Astrocyte (in vitro differentiated cells and primary cell): ENCODE data around the gene PNO1. TPM values are rescaled to one million over a fixed set of nuclear protein-coding genes. Genes with fewer than 3 reads are reported as not detected.

ENCODE experiments used
- DNase-seq: peaks from one replicate; pipeline ENCODE4 v3.0.0-alpha.2; 2010; ENCODE audit warnings: low read depth
- FAIRE-seq: peaks from 2 replicates; lab custom pipeline; 2011; peaks lifted over from hg19 to GRCh38; lab: Jason Lieb, UNC
- H2AFZ ChIP-seq: 2 replicates; pipeline ENCODE4 v1.6.0; 2012; ENCODE audit warnings: low read depth, low read length, inconsistent platforms
- H3K27ac ChIP-seq: 2 replicates; pipeline ENCODE4 v1.5.1; 2011; ENCODE audit warnings: low read depth, low read length, inconsistent platforms
- H3K27me3 ChIP-seq: 2 replicates; pipeline ENCODE4 v1.6.0; 2011; ENCODE audit warnings: low read length, inconsistent platforms; ENCODE audit not compliant: insufficient read depth
- H3K36me3 ChIP-seq: 2 replicates; pipeline ENCODE4 v1.5.1; 2011; ENCODE audit warnings: low read length, inconsistent platforms; ENCODE audit not compliant: insufficient read depth
- H3K4me1 ChIP-seq: 2 replicates; pipeline ENCODE4 v1.5.1; 2011; ENCODE audit warnings: low read length, inconsistent platforms; ENCODE audit not compliant: insufficient read depth
- H3K4me2 ChIP-seq: 2 replicates; pipeline ENCODE4 v1.6.0; 2012; ENCODE audit warnings: low read length, inconsistent platforms
- H3K4me3 ChIP-seq: 2 replicates; pipeline ENCODE4 v1.5.1; 2011; ENCODE audit warnings: low read depth, mild to moderate bottlenecking, low read length, inconsistent platforms; ENCODE audit not compliant: insufficient read depth
- H3K79me2 ChIP-seq: 2 replicates; pipeline ENCODE4 v1.6.0; 2012; ENCODE audit warnings: mild to moderate bottlenecking, low read length, inconsistent platforms; ENCODE audit not compliant: insufficient read depth
- H3K9ac ChIP-seq: 2 replicates; pipeline ENCODE4 v1.6.0; 2012; ENCODE audit warnings: mild to moderate bottlenecking, low read length, inconsistent platforms
- H3K9me3 ChIP-seq: 2 replicates; pipeline ENCODE4 v1.5.1; 2012; ENCODE audit warnings: low read depth, mild to moderate bottlenecking, low read length, inconsistent platforms; ENCODE audit not compliant: insufficient read depth
- H4K20me1 ChIP-seq: 2 replicates; pipeline ENCODE4 v1.6.0; 2012; ENCODE audit warnings: low read length, inconsistent platforms; ENCODE audit not compliant: insufficient read depth
- H3K27ac Mint-ChIP-seq: one replicate; pipeline ENCODE4 v1.8.0; 2021; ENCODE audit warnings: mild to moderate bottlenecking, mixed read lengths; ENCODE audit not compliant: unreplicated experiment
- H3K27me3 Mint-ChIP-seq: one replicate; pipeline ENCODE4 v1.8.0; 2021; ENCODE audit warnings: low read depth, mixed read lengths; ENCODE audit not compliant: unreplicated experiment
- H3K36me3 Mint-ChIP-seq: one replicate; pipeline ENCODE4 v1.8.0; 2021; ENCODE audit warnings: low read depth, mixed read lengths; ENCODE audit not compliant: unreplicated experiment
- H3K4me1 Mint-ChIP-seq: one replicate; pipeline ENCODE4 v1.8.0; 2021; ENCODE audit warnings: low read depth, mixed read lengths; ENCODE audit not compliant: unreplicated experiment
- H3K4me3 Mint-ChIP-seq: one replicate; pipeline ENCODE4 v1.8.0; 2021; ENCODE audit warnings: mild to moderate bottlenecking, moderate library complexity, mixed read lengths; ENCODE audit not compliant: unreplicated experiment
- H3K9me3 Mint-ChIP-seq: one replicate; pipeline ENCODE4 v1.8.0; 2021; ENCODE audit warnings: mild to moderate bottlenecking, mixed read lengths; ENCODE audit not compliant: unreplicated experiment
- EZH2 ChIP-seq: IDR thresholded peaks from 2 replicates; pipeline ENCODE4 v1.6.1; 2012; ENCODE audit warnings: mild to moderate bottlenecking, low read length, inconsistent platforms; ENCODE audit not compliant: insufficient read depth
- total RNA-seq: library from RNA; stranded (reverse); gene quantifications from 2 replicates; pipeline ENCODE4 v1.2.1, GENCODE V29; 2021
- TF ChIP-seq, protein P1 (sequence below): IDR thresholded peaks from 2 replicates; pipeline ENCODE4 v1.5.1; 2011; ENCODE audit warnings: low read depth, mild to moderate bottlenecking, inconsistent platforms, low read length, moderate library complexity; ENCODE audit not compliant: insufficient read depth

Gene PNO1
- total RNA-seq, 1 donor from 2014 or later: 26.8 TPM

DNA sequence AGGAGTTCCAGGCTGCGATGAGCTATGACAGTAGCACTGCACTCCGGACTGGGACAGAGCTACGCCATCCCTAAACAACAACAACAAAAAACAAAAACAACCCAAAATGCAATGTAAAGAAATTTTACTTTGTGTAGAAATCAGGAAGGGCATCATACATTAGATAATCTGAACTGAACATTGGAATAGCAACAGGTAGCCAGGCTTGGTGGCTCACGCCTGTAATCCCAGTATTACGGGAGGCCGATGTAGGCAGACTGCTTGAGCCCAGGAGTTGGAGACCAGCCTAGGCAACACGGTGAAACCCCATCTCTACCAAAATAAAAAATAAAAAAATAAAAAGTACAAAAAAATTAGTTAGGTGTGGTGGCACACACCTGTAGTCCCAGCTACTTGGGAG, 2.1 kb upstream of the PNO1 start:
- H3K36me3 ChIP-seq: peaks cover 6% of the 10 kb centered on the region
- no peaks in the 10 kb centered on the region for H4K20me1 ChIP-seq
- H3K4me1 ChIP-seq: peaks cover 13% of the 10 kb centered on the region
- no peak overlapping the region for H3K4me2 ChIP-seq
- Mint-ChIP-seq H3K27ac (no peak overlapping the region), H3K36me3 (peaks cover 3% of the 10 kb centered on the region), H3K27me3 (no peaks in the 10 kb centered on the region), H3K4me3 (no peak overlapping the region), H3K9me3 (no peaks in the 10 kb centered on the region), H3K4me1 (peaks cover 10% of the 10 kb centered on the region)
- no peak overlapping the region for H2AFZ ChIP-seq
- H3K27me3 ChIP-seq: no peaks in the 10 kb centered on the region
- H3K4me3 ChIP-seq: no peak overlapping the region
- no peak overlapping the region for H3K27ac ChIP-seq
- DNase-seq: no peak
- TF ChIP-seq EZH2: no peak
- TF ChIP-seq, protein P1, sequence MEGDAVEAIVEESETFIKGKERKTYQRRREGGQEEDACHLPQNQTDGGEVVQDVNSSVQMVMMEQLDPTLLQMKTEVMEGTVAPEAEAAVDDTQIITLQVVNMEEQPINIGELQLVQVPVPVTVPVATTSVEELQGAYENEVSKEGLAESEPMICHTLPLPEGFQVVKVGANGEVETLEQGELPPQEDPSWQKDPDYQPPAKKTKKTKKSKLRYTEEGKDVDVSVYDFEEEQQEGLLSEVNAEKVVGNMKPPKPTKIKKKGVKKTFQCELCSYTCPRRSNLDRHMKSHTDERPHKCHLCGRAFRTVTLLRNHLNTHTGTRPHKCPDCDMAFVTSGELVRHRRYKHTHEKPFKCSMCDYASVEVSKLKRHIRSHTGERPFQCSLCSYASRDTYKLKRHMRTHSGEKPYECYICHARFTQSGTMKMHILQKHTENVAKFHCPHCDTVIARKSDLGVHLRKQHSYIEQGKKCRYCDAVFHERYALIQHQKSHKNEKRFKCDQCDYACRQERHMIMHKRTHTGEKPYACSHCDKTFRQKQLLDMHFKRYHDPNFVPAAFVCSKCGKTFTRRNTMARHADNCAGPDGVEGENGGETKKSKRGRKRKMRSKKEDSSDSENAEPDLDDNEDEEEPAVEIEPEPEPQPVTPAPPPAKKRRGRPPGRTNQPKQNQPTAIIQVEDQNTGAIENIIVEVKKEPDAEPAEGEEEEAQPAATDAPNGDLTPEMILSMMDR: no peak
- FAIRE-seq: no peak
- peaks cover 47% of the 10 kb centered on the region for H3K79me2 ChIP-seq
- H3K9me3 ChIP-seq: no peaks in the 10 kb centered on the region
- no peak overlapping the region for H3K9ac ChIP-seq

DNA sequence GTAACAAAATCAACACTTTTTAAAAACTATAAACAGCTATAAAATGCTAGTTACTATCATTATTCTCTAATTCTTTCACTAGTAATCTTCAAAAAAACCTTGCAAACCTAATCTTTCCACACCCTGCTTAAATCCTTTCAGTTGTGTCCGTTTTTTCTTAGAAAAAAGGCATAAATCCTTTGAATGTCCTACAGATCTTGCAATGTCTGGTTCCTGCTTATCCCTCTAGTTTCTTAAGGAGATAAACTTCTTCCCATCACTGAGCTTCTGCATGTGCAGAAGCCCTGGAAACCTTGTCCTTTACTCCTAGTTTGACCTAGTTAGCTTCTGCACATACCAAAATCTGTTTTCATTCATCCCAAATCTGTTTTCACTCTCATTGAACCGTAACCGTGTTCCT, 1.3 kb upstream of the PNO1 start:
- Histone ChIP-seq H3K27ac (peak overlapping the region; percentile 99), H3K4me2 (peak overlapping the region; percentile 94), H3K9ac (peak overlapping the region; percentile 97), H3K79me2 (peaks cover 55% of the 10 kb centered on the region), H3K27me3 (no peaks in the 10 kb centered on the region), H4K20me1 (peaks cover 4% of the 10 kb centered on the region), H3K36me3 (peaks cover 13% of the 10 kb centered on the region), H3K4me3 (peak overlapping the region; percentile 97), H3K4me1 (peaks cover 13% of the 10 kb centered on the region), H2AFZ (peak overlapping the region; percentile 92), H3K9me3 (no peaks in the 10 kb centered on the region)
- peaks cover 10% of the 10 kb centered on the region for H3K4me1 Mint-ChIP-seq
- TF ChIP-seq, protein P1: no peak
- no peak for TF ChIP-seq EZH2
- H3K9me3 Mint-ChIP-seq: no peaks in the 10 kb centered on the region
- no peaks in the 10 kb centered on the region for H3K27me3 Mint-ChIP-seq
- H3K4me3 Mint-ChIP-seq: peak overlapping the region; percentile 97
- FAIRE-seq (no peak), DNase-seq (no peak)
- H3K36me3 Mint-ChIP-seq: peaks cover 3% of the 10 kb centered on the region
- H3K27ac Mint-ChIP-seq: peak overlapping the region; percentile 99

DNA sequence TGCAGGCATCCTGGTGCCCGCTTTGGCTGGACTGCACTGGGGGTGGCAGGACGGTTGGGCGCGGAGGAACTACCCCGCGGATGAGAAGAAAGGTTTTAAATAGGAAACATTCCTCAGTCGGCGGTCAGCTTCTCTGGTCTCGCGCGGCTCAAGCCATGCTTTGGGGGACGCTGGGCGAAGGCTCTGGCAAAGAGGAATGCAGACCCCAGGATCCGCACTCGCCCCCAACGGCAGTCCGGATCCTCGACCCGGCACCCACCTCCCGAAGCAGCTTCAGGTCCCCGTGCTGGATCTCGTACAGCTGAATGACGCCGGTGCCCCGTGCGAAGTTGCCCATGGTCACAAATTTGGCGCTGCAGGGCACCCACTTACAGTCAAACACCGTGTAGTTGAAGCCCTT, 686 bp upstream of the PNO1 start:
- Histone ChIP-seq H3K4me1 (peaks cover 13% of the 10 kb centered on the region), H3K9ac (peak overlapping the region; percentile 97), H3K27me3 (no peaks in the 10 kb centered on the region), H3K4me3 (peak overlapping the region; percentile 97), H3K79me2 (peaks cover 57% of the 10 kb centered on the region), H3K36me3 (peaks cover 18% of the 10 kb centered on the region), H3K27ac (peak overlapping the region; percentile 99), H2AFZ (peak overlapping the region; percentile 92), H4K20me1 (peaks cover 4% of the 10 kb centered on the region), H3K4me2 (peak overlapping the region; percentile 94), H3K9me3 (no peaks in the 10 kb centered on the region)
- Mint-ChIP-seq H3K27ac (peak overlapping the region; percentile 99), H3K27me3 (no peaks in the 10 kb centered on the region), H3K4me1 (peaks cover 10% of the 10 kb centered on the region), H3K36me3 (peaks cover 5% of the 10 kb centered on the region), H3K4me3 (peak overlapping the region; percentile 97), H3K9me3 (no peaks in the 10 kb centered on the region)
- DNase-seq (no peak), FAIRE-seq (no peak)
- TF ChIP-seq, protein P1: no peak
- no peak for TF ChIP-seq EZH2
